ENCODE data around the gene LDHB. TPM values are rescaled to one million over a fixed set of nuclear protein-coding genes. Genes with fewer than 3 reads are reported as not detected.

The LDHB gene
- total RNA-seq, 1 experiment from 2014 or later = 1,454 TPM

DNA sequence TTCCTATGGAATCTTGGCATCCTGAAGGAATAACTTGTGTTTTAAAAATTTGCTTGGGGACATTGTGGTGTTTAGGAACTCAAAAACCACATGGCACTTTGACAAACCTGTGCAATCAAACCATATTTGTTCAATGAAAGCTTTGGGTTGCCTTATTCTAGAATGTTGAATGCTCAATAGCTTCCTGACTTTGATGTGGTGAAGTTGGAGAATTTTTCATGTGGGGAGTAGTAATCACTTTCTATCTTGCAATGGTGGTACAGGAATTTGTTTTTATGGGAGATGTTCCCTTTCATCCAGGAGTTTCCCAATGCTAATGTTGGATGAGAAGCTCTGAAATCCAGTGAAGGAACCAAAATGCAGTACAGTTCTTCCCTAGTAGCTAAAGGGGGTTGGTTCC lies 42.2 kb upstream of the LDHB start:
- TF ChIP-seq SP1 (IDR thresholded peaks at IDR 0.05; ENCODE audit: low read depth) = no peak
- TF ChIP-seq, protein P1, sequence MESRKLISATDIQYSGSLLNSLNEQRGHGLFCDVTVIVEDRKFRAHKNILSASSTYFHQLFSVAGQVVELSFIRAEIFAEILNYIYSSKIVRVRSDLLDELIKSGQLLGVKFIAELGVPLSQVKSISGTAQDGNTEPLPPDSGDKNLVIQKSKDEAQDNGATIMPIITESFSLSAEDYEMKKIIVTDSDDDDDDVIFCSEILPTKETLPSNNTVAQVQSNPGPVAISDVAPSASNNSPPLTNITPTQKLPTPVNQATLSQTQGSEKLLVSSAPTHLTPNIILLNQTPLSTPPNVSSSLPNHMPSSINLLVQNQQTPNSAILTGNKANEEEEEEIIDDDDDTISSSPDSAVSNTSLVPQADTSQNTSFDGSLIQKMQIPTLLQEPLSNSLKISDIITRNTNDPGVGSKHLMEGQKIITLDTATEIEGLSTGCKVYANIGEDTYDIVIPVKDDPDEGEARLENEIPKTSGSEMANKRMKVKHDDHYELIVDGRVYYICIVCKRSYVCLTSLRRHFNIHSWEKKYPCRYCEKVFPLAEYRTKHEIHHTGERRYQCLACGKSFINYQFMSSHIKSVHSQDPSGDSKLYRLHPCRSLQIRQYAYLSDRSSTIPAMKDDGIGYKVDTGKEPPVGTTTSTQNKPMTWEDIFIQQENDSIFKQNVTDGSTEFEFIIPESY (IDR thresholded peaks at IDR 0.05; ENCODE audit: extremely low read depth, insufficient replicate concordance, low read length) = no peak
- TF ChIP-seq, protein P2, sequence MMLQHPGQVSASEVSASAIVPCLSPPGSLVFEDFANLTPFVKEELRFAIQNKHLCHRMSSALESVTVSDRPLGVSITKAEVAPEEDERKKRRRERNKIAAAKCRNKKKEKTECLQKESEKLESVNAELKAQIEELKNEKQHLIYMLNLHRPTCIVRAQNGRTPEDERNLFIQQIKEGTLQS (IDR thresholded peaks at IDR 0.05) = no peak
- no peak for TF ChIP-seq EZH2 (IDR thresholded peaks at IDR 0.05)
- TF ChIP-seq CEBPB (IDR thresholded peaks at IDR 0.05; ENCODE audit: low read depth) = no peak
- no peak for TF ChIP-seq JUND (IDR thresholded peaks at IDR 0.05)
- no peak for TF ChIP-seq POLR2A (IDR thresholded peaks at IDR 0.05; ENCODE audit: borderline replicate concordance, extremely low read depth, insufficient read depth, insufficient read length)
- no peak for TF ChIP-seq SIN3A (IDR thresholded peaks at IDR 0.05; ENCODE audit: low read depth)
- no peak for TF ChIP-seq POLR2AphosphoS5 (IDR thresholded peaks at IDR 0.05; ENCODE audit: low read depth, low read length)
- Histone ChIP-seq H3K4me1 (ENCODE audit: control insufficient read depth in 1 of 2, insufficient read depth in 2 of 2, low read length in 2 of 2) (no peaks in the 10 kb centered on the region; a peak in 1 of 4 replicates), H3K27me3 (ENCODE audit: insufficient read depth, low read length) (no peaks in the 10 kb centered on the region), H3K4me2 (ENCODE audit: low read length) (no peak overlapping the region), H2AFZ (ENCODE audit: low read depth, low read length, poor library complexity, severe bottlenecking) (no peak overlapping the region), H3K4me3 (replicated peaks in 1 of 2; ENCODE audit: low read depth in 1 of 2, low read length in 2 of 2) (no peak overlapping the region), H3K27ac (ENCODE audit: low read depth, low read length) (no peak overlapping the region), H3K9ac (ENCODE audit: low read length) (no peak overlapping the region), H3K9me2 (ENCODE audit: insufficient read depth) (no peaks in the 10 kb centered on the region), H3K79me2 (ENCODE audit: insufficient read depth, low read length) (no peaks in the 10 kb centered on the region), H3K36me3 (ENCODE audit: control insufficient read depth in 1 of 2, insufficient read depth in 2 of 2, low read length in 2 of 2) (no peaks in the 10 kb centered on the region), H4K20me1 (ENCODE audit: insufficient read depth) (no peaks in the 10 kb centered on the region), H3K9me3 (ENCODE audit: control insufficient read depth in 1 of 2, insufficient read depth in 1 of 2, low read depth in 1 of 2, low read length in 2 of 2) (no peaks in the 10 kb centered on the region)
- DNase-seq (ENCODE audit: low read depth, low spot score) = no peak
- no peak for ATAC-seq
- ChIA-PET CTCF (interaction anchor here (1.4 to 3.3 kb wide), 3 partner anchors 14 to 318 kb away, joined by 4 to 142 read pairs (median 54); no protein-coding TSS in a partner anchor), POLR2A (no interaction called here), RAD21 (ENCODE audit: low non-redundant PET in 1 of 2, low total read pairs in 2 of 2, uncharacterized antibody in 2 of 2, unreplicated experiment in 2 of 2) (no interaction called here)
- no TSS peak for BruUV-seq (replicated peaks)
- intact Hi-C loops (cut with micrococcal nuclease) = loop anchor here (10.0 kb wide), 1 partner anchor 745 kb away; no protein-coding TSS in a partner anchor

Data from HCT116 (cell line).